ENCODE results near the gene ATP1A1.

The ATP1A1 gene

GRCh38 chr1:116340506-116341231 lies 32.4 kb upstream of the ATP1A1 start:
- in situ Hi-C loops (cut with MboI; ENCODE audit: low pct_unique_long_range_greater_than_20kb, low sequenced_read_pairs, unreplicated experiment): no loop called here

GRCh38 chr1:116343019-116343418 lies 30.0 kb upstream of the ATP1A1 start:
- DNase-seq (ENCODE audit: low spot score): no peak
- TF ChIP-seq CTCF (IDR thresholded peaks at IDR 0.05; ENCODE audit: extremely low read depth, insufficient read depth, missing control alignments): no peak
- in situ Hi-C loops (cut with MboI; ENCODE audit: low pct_unique_long_range_greater_than_20kb, low sequenced_read_pairs, unreplicated experiment): no loop called here

More at GRCh38 chr1:116340506-116341231, 32.4 kb upstream of the ATP1A1 start:
- TF ChIP-seq CTCF (IDR thresholded peaks at IDR 0.05; ENCODE audit: extremely low read depth, insufficient read depth, missing control alignments): no peak
- no peak for DNase-seq (ENCODE audit: low spot score)

GRCh38 chr1:116345011-116345410 lies 28.0 kb upstream of the ATP1A1 start:
- in situ Hi-C loops (cut with MboI; ENCODE audit: low pct_unique_long_range_greater_than_20kb, low sequenced_read_pairs, unreplicated experiment): no loop called here
- no peak for TF ChIP-seq CTCF (IDR thresholded peaks at IDR 0.05; ENCODE audit: extremely low read depth, insufficient read depth, missing control alignments)

GRCh38 chr1:116345843-116346242 lies 27.2 kb upstream of the ATP1A1 start:
- no peak for DNase-seq (ENCODE audit: low spot score)
- no peak for TF ChIP-seq CTCF (IDR thresholded peaks at IDR 0.05; ENCODE audit: extremely low read depth, insufficient read depth, missing control alignments)
- in situ Hi-C loops (cut with MboI; ENCODE audit: low pct_unique_long_range_greater_than_20kb, low sequenced_read_pairs, unreplicated experiment): no loop called here

More at GRCh38 chr1:116345011-116345410, 28.0 kb upstream of the ATP1A1 start:
- no peak for DNase-seq (ENCODE audit: low spot score)

- no peak for DNase-seq (ENCODE audit: low spot score)
- TF ChIP-seq CTCF (IDR thresholded peaks at IDR 0.05; ENCODE audit: extremely low read depth, insufficient read depth, missing control alignments): no peak
- in situ Hi-C loops (cut with MboI; ENCODE audit: low pct_unique_long_range_greater_than_20kb, low sequenced_read_pairs, unreplicated experiment): no loop called here
These were observed 25.9 kb upstream of the ATP1A1 start for GRCh38 chr1:116346943-116347673.

- TF ChIP-seq CTCF (IDR thresholded peaks at IDR 0.05; ENCODE audit: extremely low read depth, insufficient read depth, missing control alignments): no peak
- in situ Hi-C loops (cut with MboI; ENCODE audit: low pct_unique_long_range_greater_than_20kb, low sequenced_read_pairs, unreplicated experiment): no loop called here
- DNase-seq (ENCODE audit: low spot score): no peak
These were observed 25.3 kb upstream of the ATP1A1 start for GRCh38 chr1:116347696-116348095.

All from GM13977 (cell line).